Measurements from ENCODE around the gene MAPK14. TPM values are rescaled to one million over a fixed set of nuclear protein-coding genes. Genes with fewer than 3 reads are reported as not detected.

MAPK14 gene
- total RNA-seq, 1 experiment from 2014 or later: 60.4 TPM

DNA sequence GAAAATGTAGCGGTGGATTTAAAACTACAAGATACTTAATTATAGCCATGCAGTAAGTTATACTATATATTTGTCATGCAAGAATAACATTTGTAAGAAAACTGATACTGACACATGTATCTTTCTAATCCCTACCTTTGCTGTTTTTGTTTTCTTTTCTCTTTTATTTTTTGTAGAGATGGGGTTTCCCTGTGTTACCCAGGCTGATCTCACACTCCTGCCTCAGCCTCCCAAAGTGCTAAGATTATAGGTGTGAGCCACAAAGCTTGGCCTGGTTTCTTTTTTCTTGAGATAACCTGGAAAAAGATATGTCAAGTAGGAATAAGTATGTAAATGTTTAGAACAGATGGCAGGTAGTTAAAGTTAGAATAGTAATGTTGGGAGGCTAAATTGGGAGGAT is 44.1 kb downstream of the MAPK14 start:
- Histone ChIP-seq H3K4me2 (no peak overlapping the region), H3K36me3 (ENCODE audit: low read depth) (peaks cover 5% of the 10 kb centered on the region; the same call in 1 of the 2 replicates), H3K4me3 (no peak overlapping the region), H3K27me3 (ENCODE audit: insufficient read depth, low read depth) (no peaks in the 10 kb centered on the region), H3K27ac (no peak overlapping the region), H3K9me3 (ENCODE audit: insufficient read depth, low read depth) (no peaks in the 10 kb centered on the region), H3K4me1 (replicated peaks; ENCODE audit: insufficient read depth) (no peaks in the 10 kb centered on the region), H4K20me1 (ENCODE audit: insufficient read depth) (peaks cover 15% of the 10 kb centered on the region; the same call in 1 of the 2 replicates), H3K79me2 (ENCODE audit: low read depth) (peaks cover 58% of the 10 kb centered on the region), H3K9me2 (ENCODE audit: insufficient read depth) (no peaks in the 10 kb centered on the region), H3F3A (ENCODE audit: insufficient read depth, low read depth) (peaks cover 5% of the 10 kb centered on the region; the same call in 1 of the 2 replicates), H2AFZ (no peak overlapping the region)
- intact Hi-C loops (cut with micrococcal nuclease; ENCODE audit: unreplicated experiment): no loop called here
- POLR2A ChIA-PET (ENCODE audit: unreplicated experiment): no interaction called here
- no TSS peak for BruUV-seq (replicated peaks)
- DNase-seq: no peak
- CTCF ChIA-PET: no interaction called here
- TF ChIP-seq, protein P1, sequence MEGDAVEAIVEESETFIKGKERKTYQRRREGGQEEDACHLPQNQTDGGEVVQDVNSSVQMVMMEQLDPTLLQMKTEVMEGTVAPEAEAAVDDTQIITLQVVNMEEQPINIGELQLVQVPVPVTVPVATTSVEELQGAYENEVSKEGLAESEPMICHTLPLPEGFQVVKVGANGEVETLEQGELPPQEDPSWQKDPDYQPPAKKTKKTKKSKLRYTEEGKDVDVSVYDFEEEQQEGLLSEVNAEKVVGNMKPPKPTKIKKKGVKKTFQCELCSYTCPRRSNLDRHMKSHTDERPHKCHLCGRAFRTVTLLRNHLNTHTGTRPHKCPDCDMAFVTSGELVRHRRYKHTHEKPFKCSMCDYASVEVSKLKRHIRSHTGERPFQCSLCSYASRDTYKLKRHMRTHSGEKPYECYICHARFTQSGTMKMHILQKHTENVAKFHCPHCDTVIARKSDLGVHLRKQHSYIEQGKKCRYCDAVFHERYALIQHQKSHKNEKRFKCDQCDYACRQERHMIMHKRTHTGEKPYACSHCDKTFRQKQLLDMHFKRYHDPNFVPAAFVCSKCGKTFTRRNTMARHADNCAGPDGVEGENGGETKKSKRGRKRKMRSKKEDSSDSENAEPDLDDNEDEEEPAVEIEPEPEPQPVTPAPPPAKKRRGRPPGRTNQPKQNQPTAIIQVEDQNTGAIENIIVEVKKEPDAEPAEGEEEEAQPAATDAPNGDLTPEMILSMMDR (conservative IDR thresholded peaks at IDR 0.05): no peak
- no peak for TF ChIP-seq EZH2 (IDR thresholded peaks at IDR 0.05; ENCODE audit: low read depth)

DNA sequence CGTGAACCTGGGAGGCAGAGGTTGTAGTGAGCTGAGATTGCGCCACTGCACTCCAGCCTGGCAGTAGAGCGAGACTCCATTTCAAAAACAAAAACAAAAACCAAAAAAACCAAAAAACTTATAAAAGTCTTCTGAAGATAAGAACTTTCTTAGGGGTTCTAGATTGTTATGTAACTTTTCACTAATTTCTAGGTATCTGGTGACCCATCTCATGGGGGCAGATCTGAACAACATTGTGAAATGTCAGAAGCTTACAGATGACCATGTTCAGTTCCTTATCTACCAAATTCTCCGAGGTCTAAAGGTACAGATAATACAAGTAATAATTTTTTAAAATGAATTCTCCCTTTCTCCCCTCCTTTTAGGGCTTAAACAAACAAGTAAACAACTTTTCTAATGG is 45.1 kb downstream of the MAPK14 start:
- peaks cover 5% of the 10 kb centered on the region; the same call in 1 of the 2 replicates for H3K36me3 ChIP-seq (ENCODE audit: low read depth)

DNA sequence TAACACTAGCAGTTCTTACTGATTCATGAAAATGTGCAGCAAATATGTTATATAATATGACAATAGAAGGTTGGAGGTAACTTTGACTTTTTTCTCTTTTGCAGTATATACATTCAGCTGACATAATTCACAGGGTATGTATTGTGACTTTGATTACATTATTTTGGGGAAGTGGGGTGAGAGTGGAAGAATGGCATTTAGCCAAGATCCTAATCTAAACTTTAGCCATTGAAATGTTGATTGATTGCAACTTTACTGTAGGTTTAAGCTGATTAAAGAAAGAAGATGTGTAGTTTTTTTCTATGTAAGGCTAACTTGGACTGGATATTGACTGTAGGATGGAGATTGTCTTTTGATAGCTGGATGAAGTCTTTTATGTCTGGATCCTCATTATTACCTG is 46.0 kb downstream of the MAPK14 start:
- peaks cover 8% of the 10 kb centered on the region; the same call in 1 of the 2 replicates for H3F3A ChIP-seq (ENCODE audit: insufficient read depth, low read depth)
- DNase-seq: no peak
- intact Hi-C loops (cut with micrococcal nuclease; ENCODE audit: unreplicated experiment): no loop called here
- no peak overlapping the region for H3K4me2 ChIP-seq
- H3K4me1 ChIP-seq (replicated peaks; ENCODE audit: insufficient read depth): no peaks in the 10 kb centered on the region
- H3K27me3 ChIP-seq (ENCODE audit: insufficient read depth, low read depth): no peaks in the 10 kb centered on the region
- no peak overlapping the region for H3K4me3 ChIP-seq
- ChIA-PET POLR2A (ENCODE audit: unreplicated experiment) (no interaction called here), CTCF (no interaction called here)
- no peaks in the 10 kb centered on the region for H3K9me3 ChIP-seq (ENCODE audit: insufficient read depth, low read depth)
- BruUV-seq (replicated peaks): no TSS peak
- H4K20me1 ChIP-seq (ENCODE audit: insufficient read depth): 0 out of 2 replicates have a peak, but pooled peaks cover 7% of the 10 kb centered on the region
- H3K36me3 ChIP-seq (ENCODE audit: low read depth): peaks cover 11% of the 10 kb centered on the region
- no peak overlapping the region for H2AFZ ChIP-seq
- H3K27ac ChIP-seq: no peak overlapping the region
- H3K9me2 ChIP-seq (ENCODE audit: insufficient read depth): no peaks in the 10 kb centered on the region
- no peak for TF ChIP-seq EZH2 (IDR thresholded peaks at IDR 0.05; ENCODE audit: low read depth)
- TF ChIP-seq, protein P1 (conservative IDR thresholded peaks at IDR 0.05): no peak
- peaks cover 39% of the 10 kb centered on the region for H3K79me2 ChIP-seq (ENCODE audit: low read depth)

More for the DNA sequence above, 45.1 kb downstream of the MAPK14 start:
- no peak for TF ChIP-seq EZH2 (IDR thresholded peaks at IDR 0.05; ENCODE audit: low read depth)
- TF ChIP-seq, protein P1 (conservative IDR thresholded peaks at IDR 0.05): no peak
- Histone ChIP-seq H3K4me3 (no peak overlapping the region), H3K27ac (no peak overlapping the region), H3K9me3 (ENCODE audit: insufficient read depth, low read depth) (no peaks in the 10 kb centered on the region), H3K9me2 (ENCODE audit: insufficient read depth) (no peaks in the 10 kb centered on the region), H3K79me2 (ENCODE audit: low read depth) (peaks cover 48% of the 10 kb centered on the region), H3F3A (ENCODE audit: insufficient read depth, low read depth) (peaks cover 6% of the 10 kb centered on the region; the same call in 1 of the 2 replicates), H3K4me2 (no peak overlapping the region), H3K4me1 (replicated peaks; ENCODE audit: insufficient read depth) (no peaks in the 10 kb centered on the region), H3K27me3 (ENCODE audit: insufficient read depth, low read depth) (no peaks in the 10 kb centered on the region), H4K20me1 (ENCODE audit: insufficient read depth) (0 out of 2 replicates have a peak, but pooled peaks cover 8% of the 10 kb centered on the region), H2AFZ (no peak overlapping the region)
- intact Hi-C loops (cut with micrococcal nuclease; ENCODE audit: unreplicated experiment): no loop called here
- no TSS peak for BruUV-seq (replicated peaks)
- no peak for DNase-seq
- CTCF ChIA-PET: no interaction called here
- POLR2A ChIA-PET (ENCODE audit: unreplicated experiment): no interaction called here

Measured in PC-9 (cell line).